Effector CD8-positive, alpha-beta T cell (primary cell): ENCODE measurements around the gene WDSUB1.

ENCODE experiments used
- DNase-seq: peaks from one replicate; lab custom pipeline; 2025; lab: John Stamatoyannopoulos, UW

WDSUB1 gene

GRCh38 chr2:159199236-159199635 lies 87.3 kb downstream of the WDSUB1 start:
- no peak for DNase-seq

- DNase-seq, result no peak
These were observed 90.0 kb downstream of the WDSUB1 start for GRCh38 chr2:159196393-159196925.

GRCh38 chr2:159195697-159196096 lies 90.8 kb downstream of the WDSUB1 start:
- no peak for DNase-seq

GRCh38 chr2:159194241-159194640 lies 92.3 kb downstream of the WDSUB1 start:
- no peak for DNase-seq

- no peak for DNase-seq
These were observed 92.7 kb downstream of the WDSUB1 start for GRCh38 chr2:159193791-159194190.

- DNase-seq, result no peak
These were observed 94.1 kb downstream of the WDSUB1 start for GRCh38 chr2:159192371-159192918.

- DNase-seq, result no peak
These were observed 98.1 kb downstream of the WDSUB1 start for GRCh38 chr2:159188449-159188848.

- DNase-seq, result no peak
These were observed 99.4 kb downstream of the WDSUB1 start for GRCh38 chr2:159187106-159187505.

- DNase-seq, result no peak
These were observed 100.0 kb downstream of the WDSUB1 start for GRCh38 chr2:159186462-159186861.
